K562 (cell line): Measurements from ENCODE around the gene CCDC183. TPM values are rescaled to one million over a fixed set of nuclear protein-coding genes. Genes with fewer than 3 reads are reported as not detected.

Experiments used
- ARID4B ChIP-seq: sonication (generic); formaldehyde crosslinking; IDR thresholded peaks from 2 replicates; pipeline ENCODE4 v1.8.0; 2022; ENCODE audit warnings: mild to moderate bottlenecking, missing genetic modification reagents
- BRCA1 ChIP-seq, 2 experiments: fragments of 450-650 bp in 1 of 2; sonication (generic) in 1 of 2; formaldehyde crosslinking in 1 of 2; IDR thresholded peaks; 2 replicates each; pipeline versions ENCODE4 v1.5.0 to v1.6.1; 2017 to 2020; ENCODE audit warnings: mild to moderate bottlenecking in 1 of 2, missing genetic modification reagents in 1 of 2
- CEBPB ChIP-seq: fragments of 450-650 bp; IDR thresholded peaks from 2 replicates; pipeline ENCODE4 v1.6.1; 2016; ENCODE audit warnings: missing genetic modification characterization, missing compliant biosample characterization
- FOXA3 ChIP-seq, 2 experiments: fragments of 450-650 bp in 1 of 2; sonication (generic) in 1 of 2; formaldehyde crosslinking; IDR thresholded peaks in 1 of 2; conservative IDR thresholded peaks in 1 of 2; 2 replicates each; pipeline versions ENCODE4 v1.4.0 to v1.8.0; 2020 to 2022; ENCODE audit warnings: mild to moderate bottlenecking in 2 of 2, missing genetic modification reagents in 1 of 2
- GABPB1 ChIP-seq: sonication (generic); formaldehyde crosslinking; IDR thresholded peaks from 2 replicates; pipeline ENCODE4 v1.8.0; 2022; ENCODE audit warnings: mild to moderate bottlenecking, missing genetic modification reagents
- HLTF ChIP-seq: fragments of 450-650 bp; IDR thresholded peaks from 2 replicates; pipeline ENCODE4 v1.6.1; 2016
- KDM1A ChIP-seq, 2 experiments: fragments of 450-650 bp; IDR thresholded peaks; 2 replicates each; pipeline ENCODE4 v1.6.1; 2016; ENCODE audit warnings: mild to moderate bottlenecking in 2 of 2
- POLR3G ChIP-seq: IDR thresholded peaks from 2 replicates; pipeline ENCODE4 v1.6.1; 2011; ENCODE audit not compliant: insufficient read length, insufficient replicate concordance; ENCODE audit errors: extremely low read depth
- SREBF1 ChIP-seq: fragments of 150-350 bp; IDR thresholded peaks from 2 replicates; pipeline ENCODE4 v1.6.1; 2014; ENCODE audit warnings: antibody characterized with exemption, low read depth, low read length, borderline replicate concordance
- ZBTB33 ChIP-seq: sonication (generic); formaldehyde crosslinking; IDR thresholded peaks from 2 replicates; pipeline ENCODE4 v1.8.1; 2023; ENCODE audit warnings: mild to moderate bottlenecking, missing genetic modification reagents
- polyA plus RNA-seq, 8 experiments: library from polyadenylated mRNA; depleted of rRNA in 4 of 8; stranded (reverse) in 5 of 8; unstranded in 3 of 8; fragments of >200 nt; fragmentation: Nextera tagmentation in 2 of 8; fragmentation: Illumina TruSeq in 1 of 8; extraction: Ambion mirVana in 2 of 8; extraction: Trizol in 1 of 8; gene quantifications; 2 replicates each; pipeline versions ENCODE4 v1.2.1 to v1.2.3, GENCODE V29; 2011 to 2014; ENCODE audit warnings: inconsistent platforms in 1 of 8, missing spikeins in 1 of 8
- total RNA-seq, 7 experiments: library from RNA; depleted of rRNA in 6 of 7; stranded (reverse); fragments of >200 nt in 6 of 7; fragmentation: Illumina TruSeq in 2 of 7; extraction: Trizol in 2 of 7; gene quantifications; 2 replicates each; pipeline versions ENCODE4 v1.2.1 to v1.2.3, GENCODE V29; 2011 to 2021; ENCODE audit warnings: low replicate concordance in 1 of 7

CCDC183 gene
- total and polyA plus RNA-seq, 9 of the 15 experiments (the other 6 are each of a cell fraction or from before 2014, with no cell fraction given): 0.21 to 0.60 (median 0.29) TPM; not detected in 4

- no peak for TF ChIP-seq SREBF1
- peak; percentile 96 for TF ChIP-seq ZBTB33 (CRISPR knock-in tag)
- no peak for TF ChIP-seq ARID4B (CRISPR knock-in tag)
- TF ChIP-seq FOXA3 (CRISPR knock-in tag; conservative IDR thresholded peaks at IDR 0.05 in 1 of 2, IDR thresholded peaks at IDR 0.05 in 1 of 2): no peak
- TF ChIP-seq BRCA1 (IDR thresholded peaks at IDR 0.05): no peak
- no peak for TF ChIP-seq BRCA1 (CRISPR knock-in tag; IDR thresholded peaks at IDR 0.05)
- no peak for TF ChIP-seq CEBPB (tag)
- TF ChIP-seq GABPB1 (CRISPR knock-in tag): no peak
- no peak for TF ChIP-seq POLR3G
- TF ChIP-seq KDM1A (IDR thresholded peaks at IDR 0.05): no peak
- TF ChIP-seq HLTF: no peak
These were observed 49.5 kb downstream of the CCDC183 start (continued) for GRCh38 chr9:136845465-136846260.
